M059J (cell line): ENCODE measurements around the gene TNNI3K. TPM values are rescaled to one million over a fixed set of nuclear protein-coding genes. Genes with fewer than 3 reads are reported as not detected.

Experiments
- DNase-seq: peaks from one replicate; pipeline ENCODE4 v3.0.0-alpha.2; 2012; ENCODE audit warnings: low read depth
- total RNA-seq: library from RNA; depleted of rRNA; stranded (reverse); fragments of >200 nt; shearing (Covaris generic); gene quantifications from 2 replicates; pipeline ENCODE4 v1.2.3, GENCODE V29; 2014

Gene TNNI3K
- total RNA-seq, 1 experiment from 2014 or later = not detected

DNA sequence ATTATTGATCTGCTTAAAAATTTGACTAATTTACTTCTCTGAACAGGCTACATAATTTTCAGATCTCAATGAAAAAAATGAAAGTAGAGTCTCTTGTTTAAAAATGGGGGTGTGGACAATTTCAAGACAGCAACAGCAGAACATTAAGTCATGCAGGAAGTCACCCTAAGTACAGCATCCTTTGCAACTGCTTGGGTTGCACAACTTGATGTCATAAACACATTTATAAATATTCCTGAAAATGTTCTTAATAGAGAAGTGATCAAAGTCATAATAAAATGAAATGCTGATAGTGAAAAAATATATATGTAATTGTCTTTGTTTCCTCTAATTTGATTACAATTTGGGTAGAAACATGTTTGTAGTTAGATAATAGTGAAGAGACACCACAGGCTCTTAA, 79.3 kb downstream of the TNNI3K start:
- no peak for DNase-seq

DNA sequence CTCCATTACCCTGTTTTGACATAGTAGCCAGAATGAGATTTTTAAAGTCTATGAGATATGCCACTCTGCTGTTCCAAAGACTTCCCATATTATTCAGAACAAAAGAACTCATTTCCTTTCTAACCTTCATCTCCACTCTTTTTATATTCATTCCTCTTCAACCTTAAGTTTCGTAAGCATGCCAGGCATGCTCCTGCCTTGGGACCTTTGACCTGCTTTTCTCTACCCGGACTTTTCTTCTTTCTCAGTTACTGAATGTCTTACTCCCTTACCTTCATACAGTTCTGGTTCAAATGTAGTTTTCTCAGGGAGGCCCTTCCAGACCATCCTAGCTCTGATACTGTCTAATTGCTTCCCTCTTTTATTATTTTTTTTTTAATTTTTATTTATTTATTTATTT, 81.1 kb downstream of the TNNI3K start:
- DNase-seq = no peak

DNA sequence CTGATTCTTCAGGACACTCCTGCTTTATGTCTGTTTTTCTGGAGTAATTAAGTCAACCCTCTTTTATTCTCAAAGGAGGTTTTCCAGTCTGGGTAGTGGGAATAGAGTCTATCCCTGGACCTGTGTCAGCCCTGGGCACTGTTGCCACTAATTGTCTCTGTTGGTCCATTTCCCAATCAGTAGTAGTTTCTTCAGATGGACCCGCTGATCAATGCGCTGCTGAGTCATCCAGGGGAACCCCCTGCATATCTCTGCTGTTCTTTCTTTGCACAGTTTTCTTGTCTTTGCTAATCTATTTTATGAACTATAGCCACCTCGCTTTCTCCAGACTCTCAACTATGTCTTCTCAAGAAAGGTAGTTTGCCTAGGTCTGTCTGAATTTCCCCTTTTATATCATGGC, 82.5 kb downstream of the TNNI3K start:
- no peak for DNase-seq

DNA sequence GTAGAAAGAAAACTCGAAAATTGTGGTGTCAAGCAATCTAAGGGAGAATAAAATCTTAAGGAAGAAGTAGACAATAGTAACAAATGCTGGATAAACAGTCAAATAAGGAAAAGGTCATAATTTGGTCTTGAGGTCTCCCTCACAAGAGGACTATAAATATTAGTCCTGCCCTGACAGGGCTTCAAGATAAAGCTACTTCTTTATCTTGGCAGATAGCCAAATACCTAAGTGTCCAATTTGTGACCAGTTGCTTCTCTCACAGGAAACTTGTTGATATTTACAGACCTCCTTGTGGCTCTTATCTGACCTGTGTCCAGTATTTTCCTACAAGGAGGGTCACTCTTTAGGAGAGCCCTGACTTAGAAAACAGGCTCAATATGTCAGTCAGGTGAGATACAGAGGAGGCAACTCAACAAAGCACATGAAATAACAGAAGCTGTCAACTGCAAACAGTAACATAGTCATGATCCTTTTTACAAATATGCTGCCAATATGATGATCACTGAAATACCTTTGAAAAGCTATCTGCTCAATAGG, 88.8 kb downstream of the TNNI3K start:
- no peak for DNase-seq

DNA sequence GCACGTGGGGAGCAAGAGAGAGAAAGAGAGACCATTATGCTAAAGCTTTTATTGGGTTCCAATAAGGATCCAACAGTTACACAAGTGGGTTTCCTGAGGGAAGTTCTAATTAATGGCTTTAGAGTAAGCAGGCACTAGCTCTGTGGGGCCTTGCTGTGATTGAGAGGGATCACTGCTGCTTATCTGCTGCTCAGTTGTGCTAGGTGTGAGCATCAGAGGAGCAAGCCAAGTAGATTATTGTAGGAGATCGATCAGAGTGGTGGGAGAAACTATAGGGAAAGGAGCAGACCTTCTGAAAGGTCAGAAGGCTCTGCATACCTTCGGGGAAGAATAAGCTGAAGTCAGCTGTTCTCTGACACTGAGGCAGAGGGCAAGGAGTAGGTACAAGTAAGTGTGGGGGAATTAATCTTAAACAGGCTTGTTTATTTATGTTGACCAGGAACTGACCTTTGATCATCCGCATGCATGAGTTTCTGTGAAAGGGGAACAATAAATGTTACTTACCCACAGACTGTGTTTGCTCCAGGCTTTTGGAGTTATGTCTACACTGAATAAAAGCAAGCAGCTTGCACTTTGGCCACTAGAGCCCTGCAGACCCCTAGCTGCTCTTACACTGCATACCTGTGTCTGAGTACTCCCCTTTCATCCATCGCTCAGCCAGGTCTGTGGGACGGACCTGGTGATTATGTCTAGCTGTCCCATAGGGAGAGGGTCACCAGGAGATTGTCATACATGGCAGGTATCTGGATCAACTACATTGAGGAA, 89.7 kb downstream of the TNNI3K start:
- no peak for DNase-seq

DNA sequence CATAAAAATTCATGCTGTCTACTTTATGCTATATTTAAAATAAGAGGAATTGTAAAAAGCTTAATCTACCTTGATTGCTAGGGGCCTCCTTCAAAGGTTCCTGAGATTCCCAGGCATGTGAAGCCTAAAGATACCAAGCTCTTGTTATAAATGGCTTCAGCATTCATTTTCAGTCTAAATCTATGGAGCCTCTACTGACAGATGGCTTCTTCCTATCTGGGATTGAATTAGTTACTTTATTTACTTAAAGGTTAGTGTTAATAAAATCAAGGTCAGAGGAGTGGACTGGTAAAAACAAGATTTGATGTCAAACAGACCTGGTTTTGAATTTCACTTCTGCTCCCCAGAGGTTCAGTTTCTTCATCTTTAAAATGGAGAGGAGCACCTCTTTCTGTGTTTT, 93.7 kb downstream of the TNNI3K start:
- no peak for DNase-seq

DNA sequence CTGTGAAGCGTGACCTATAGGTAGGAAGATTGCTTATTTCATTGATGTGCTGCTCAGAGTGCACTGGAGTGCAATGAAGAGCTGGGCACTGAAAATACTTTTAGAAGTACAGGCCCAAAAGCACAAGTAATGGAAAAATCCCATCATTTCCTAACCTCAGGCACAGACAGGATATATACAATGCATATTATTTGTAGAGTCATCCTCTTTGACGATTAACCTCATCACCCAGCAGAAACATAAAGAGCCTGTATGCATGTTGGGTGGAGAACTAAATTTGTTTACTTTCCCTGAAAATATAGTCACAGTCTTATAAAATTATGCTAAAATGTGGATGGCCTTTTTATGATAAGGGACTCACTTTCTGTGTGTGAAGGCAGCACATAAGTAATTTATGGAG, 98.1 kb downstream of the TNNI3K start:
- no peak for DNase-seq

DNA sequence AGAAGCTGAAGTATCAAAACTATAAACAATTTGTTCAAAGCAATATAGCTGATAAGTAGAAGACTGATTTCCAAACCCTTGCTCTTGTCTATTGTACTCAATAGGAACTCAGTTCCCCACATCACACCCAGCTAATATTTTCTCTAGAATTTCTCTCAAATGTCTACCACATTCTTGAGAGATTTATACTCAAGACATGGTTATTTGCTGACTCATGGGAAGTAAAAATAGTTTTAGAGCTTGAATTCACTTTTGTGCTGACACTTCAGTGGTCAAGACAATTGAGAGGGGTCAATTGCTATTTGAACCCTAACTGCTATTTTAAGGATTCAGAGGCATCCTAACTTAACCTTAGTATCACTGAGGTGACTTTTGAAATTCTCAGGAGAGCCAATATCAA, 99.0 kb downstream of the TNNI3K start:
- DNase-seq = no peak

DNA sequence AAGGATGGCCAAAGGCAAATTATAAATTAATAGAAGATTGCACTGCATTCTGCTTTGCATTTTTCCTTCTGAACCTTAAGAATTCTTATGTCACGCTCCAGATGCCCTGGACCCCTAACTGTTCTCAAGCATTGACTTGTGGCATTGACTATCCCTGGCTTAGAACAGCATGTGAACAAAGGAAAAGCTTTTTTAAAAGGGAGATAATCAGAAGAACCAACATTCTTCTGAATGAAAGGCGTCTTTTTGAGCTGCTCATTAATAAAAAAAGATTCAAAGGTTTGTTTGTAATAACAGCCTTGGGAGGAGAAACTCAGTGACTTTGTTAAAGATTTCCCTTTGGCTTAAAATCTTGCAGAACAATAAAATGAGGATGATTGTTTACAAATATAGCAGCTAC, 105.5 kb downstream of the TNNI3K start:
- no peak for DNase-seq

DNA sequence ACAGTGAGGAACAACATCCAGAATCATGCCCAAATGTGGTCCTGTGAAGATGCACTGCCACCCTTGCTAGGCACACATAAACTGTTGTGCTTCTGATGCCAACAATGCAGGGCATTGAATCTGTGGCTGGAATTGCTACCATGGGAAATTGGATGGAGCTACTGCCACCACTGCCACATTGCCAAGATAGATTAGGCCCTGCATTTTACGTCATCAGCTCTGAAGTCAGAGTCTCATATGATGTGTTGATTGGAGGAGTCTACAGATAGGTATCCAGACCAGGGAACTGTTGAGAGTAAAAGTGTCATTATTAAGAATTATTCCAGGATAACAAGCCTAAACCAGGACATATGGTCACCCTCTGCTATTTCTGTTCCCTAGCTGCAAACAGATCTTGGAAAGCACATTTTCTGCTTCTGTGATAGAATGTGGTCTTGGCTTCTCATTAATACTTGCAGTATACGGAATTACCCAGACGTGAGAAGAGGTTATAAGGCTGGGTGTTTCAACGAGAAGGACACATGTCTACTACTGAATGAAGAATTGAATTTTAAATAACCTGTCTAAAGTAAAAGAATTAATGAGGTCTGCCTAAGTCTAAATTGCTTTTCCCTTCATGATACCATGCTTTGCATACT, 106.6 kb downstream of the TNNI3K start:
- no peak for DNase-seq

DNA sequence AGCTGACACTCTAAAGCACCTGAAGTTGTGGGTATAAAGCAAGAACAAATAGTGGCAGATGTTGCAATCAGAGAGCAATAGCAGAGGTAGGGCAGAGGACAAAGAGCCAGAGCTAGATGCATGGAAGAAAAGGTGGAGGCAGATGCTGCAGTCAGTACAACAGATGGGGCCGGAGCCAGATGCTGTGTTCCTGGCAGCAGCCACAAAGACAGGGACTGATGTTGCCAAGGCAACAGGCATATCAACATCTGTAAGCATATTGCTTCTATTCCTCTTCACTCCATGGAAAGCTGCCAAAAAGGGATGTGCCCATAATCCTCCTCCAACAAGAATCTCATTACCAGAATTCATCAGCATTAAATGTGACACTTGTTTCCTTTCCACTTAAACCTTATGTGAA, 108.0 kb downstream of the TNNI3K start:
- DNase-seq = no peak

DNA sequence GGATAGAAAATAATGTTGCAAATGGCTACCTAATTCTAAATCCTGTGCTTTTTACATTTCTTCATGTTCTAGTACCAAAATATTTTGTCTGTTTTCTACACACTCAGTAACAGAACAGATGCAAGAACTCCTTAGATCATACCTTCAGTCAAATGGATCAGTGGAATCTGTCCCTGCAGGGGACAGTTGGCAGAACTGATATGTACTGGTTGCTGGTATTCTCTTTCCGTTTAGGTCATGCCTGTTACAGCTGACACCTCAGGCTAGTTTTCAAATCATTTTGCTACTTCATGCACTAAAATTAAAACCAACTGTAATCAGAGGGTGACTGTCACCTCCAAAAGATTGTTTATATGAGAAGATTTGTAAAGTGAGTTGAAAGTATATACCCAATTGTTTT, 109.2 kb downstream of the TNNI3K start:
- no peak for DNase-seq

DNA sequence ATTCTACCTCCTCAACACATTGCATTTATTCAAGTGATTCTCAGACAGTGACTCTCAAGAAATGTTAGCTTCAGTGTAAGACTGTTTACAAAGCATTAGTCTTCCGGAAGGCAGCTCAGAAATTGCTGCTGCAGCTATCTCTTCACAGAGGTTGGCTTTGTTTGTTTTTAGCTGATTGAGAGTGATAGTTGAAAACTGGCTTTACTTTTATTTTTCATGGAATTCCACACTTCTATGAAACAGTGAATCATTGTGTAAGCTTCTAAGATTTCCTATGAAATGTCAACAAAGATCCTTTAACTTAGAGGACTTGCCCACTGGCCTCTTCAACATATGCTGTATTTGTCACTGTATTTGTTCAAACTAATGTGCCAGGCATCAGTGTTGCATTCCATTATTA, 121.3 kb downstream of the TNNI3K start:
- DNase-seq = no peak

DNA sequence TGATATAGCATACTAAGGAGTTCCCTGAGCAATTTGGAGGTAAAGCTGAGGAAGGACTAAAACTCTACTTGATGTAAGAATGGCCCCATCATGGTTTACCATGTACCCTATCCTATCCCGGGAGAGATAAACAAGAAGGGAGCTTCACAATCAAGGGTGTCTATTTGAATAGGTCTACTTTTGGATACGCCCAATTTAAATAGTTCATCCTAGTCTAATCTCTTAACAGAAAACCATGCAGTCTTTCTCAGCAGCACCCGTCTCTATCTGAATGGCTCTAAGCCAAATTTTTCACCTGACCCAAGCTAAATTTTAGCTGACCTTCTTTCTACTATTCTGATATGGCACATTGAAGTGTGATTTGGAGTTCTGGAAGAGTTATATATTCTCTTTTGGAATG, 122.0 kb downstream of the TNNI3K start:
- no peak for DNase-seq

DNA sequence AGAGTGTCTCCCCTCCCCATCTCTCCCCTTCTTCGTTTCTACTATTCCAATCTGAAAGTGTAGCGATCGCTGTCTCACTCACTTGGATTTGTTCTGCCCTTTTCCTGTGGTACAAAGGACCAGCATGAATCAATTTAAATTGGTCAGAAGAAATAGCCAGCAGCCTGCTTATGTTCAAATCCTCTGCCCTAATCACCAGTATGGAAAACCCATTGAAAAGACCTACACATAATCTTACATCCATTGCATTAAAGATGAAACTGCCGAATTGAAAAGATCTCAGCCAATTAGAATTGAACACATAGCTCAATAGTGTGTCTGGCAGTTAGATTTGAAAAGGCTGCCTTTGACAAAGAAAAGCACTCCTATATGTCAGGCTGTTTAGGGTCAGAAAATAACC, 122.6 kb downstream of the TNNI3K start:
- DNase-seq = no peak

DNA sequence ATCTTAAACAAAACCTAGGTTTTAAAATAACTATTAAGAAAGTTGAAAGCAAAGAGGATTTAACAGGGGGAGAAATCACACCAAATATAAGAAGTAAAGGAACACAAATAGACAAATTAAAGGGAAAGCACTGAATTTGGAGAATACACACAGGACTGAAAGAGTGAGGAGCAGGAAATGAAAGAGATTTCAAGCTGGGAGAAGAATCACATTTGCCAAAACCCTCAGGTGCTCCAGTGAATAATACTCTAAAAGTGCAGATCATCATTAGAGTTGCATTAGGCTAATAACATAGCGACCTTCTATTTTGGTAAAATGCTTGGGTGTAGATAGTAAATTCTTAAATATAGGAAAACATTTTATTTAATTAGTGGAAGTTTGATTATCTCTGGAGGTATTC, 127.5 kb downstream of the TNNI3K start:
- DNase-seq = no peak

DNA sequence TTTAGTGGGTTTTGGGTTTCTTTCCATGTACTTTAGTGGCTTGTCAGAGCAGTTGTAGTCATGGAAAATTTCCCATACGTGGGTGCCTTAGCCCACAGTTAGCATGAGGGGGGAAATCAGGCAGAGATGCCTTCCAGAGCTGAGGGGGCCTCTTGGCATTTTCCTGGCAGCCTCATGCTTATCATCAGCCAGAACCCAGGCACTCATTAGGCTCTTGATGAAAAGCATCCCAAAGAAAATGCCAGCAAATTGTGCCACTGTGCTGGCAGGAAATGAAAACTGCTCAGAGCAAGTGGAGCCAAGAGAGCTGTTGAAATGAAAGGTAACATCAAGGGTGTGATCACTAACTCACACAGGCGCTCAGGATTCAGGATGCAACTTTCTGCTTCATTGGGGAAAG, 128.0 kb downstream of the TNNI3K start:
- DNase-seq = no peak

DNA sequence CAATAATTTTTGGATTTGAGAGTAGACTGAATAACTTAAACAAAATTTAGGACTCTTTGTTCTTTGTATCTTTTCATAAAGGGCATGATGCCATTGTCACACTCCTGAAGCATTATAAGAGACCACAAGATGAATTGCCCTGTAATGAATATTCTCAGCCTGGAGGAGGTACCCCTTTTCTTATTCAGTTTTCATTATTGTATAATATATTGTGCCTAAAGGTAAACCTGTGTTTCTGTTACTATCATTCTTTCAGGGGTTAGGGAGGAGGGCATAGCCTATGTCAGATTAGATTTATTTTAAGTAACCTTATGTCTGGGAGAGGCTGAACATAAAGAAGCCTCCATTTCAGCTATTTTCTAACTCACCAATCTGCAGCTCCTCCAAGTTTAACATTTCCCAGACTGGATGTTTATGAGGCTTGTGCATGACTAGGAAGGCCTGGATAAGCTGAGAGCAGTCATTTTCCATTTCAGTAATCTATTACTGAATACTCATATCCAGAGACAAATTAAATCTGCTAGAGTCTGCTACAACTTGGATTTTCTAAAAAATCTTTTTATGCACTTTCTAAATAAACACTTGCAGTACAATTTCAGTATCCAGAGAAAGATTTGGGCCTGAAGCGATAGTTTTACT, 132.1 kb downstream of the TNNI3K start:
- no peak for DNase-seq

DNA sequence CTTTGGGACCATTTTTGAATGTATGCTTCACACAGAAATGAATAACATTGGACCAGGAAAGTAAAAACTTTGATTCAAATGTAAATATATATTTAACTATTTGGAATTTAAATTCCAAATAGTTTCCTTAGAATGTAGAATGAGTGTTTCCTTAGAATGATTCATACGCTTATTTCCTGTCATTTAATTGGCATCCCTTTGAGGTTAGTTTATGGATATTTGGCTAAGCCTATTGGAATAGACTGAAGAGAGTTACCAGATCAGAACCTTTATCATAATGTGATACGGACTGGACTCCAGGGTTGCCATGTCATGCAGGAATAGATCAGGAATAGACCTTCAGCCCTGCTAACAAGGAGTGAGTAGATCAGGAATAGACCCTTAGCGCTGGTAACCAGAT, 133.1 kb downstream of the TNNI3K start:
- DNase-seq = no peak

DNA sequence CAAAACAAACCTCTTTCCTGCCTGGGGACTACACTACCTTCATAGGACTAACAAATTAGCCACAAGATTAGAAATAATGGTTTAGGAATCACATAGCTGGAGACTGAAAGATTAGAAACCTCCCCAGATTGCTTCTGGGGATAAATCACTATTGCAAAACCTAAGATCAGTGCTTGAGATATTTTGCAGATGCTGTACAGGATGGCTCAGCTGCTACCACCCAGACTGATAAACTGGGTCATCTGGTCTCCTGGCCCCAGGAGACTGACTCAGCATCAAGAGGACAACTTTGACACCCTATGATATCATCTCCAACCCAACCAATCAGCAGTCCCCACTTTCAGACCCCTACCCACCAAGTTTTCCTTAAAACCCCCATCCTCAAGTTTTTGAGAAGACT, 140.2 kb downstream of the TNNI3K start:
- no peak for DNase-seq

DNA sequence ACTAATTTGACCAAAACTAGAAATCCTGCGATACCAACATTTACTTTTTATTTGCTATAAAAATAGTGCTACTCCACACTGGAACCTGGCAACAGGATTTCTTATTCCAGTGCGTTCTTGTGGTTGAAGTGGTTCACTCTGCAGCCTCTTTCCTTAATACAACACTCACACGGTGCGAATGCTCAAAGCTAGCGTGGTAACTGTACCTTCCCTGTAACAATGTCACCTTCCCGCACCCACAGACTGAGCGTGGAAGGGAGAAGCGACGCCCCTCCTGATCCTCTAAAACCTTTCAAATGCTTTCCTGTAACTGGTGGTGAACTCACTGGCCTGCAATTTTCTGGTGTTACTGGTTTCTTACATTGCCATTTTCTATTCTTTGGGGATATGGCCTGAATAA, 145.1 kb downstream of the TNNI3K start:
- no peak for DNase-seq

DNA sequence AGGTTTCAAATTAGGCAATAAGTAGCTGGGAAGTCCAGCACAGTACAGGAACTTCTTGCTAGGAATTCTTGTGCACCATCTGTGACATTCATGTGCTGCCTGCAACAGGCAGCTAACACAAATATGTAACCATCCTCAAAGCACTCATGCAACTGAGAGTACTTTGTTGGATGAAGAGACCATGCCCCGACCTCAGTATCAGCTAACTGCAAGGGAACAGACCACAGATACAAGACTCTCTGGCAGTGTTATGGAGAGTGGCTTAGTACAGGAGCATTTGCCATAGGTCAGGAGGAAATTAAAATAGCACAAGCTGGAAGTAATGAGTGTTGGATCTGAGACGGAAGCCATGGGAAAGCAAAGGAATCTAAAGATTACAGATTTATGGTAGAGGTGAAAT, 153.7 kb downstream of the TNNI3K start:
- DNase-seq = no peak

DNA sequence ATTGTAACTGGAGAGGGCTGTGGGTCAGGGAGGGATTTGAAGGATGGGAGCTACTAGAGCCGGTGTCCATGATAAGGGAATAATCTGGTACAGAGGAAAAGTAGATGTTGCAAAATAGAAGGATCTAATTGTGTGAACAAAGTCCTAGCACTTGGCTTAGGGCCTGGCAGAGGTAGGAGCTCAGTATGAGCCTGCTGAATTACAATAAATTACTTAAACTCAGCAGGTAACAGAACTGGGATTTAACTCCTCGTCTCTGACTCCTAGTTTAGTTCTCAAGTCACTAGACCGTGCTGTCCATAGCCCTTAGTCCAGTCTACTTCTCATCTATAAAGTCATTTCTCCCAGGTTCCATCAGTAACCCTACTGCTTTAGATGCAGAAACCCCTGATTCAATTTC, 157.0 kb downstream of the TNNI3K start:
- no peak for DNase-seq
